GM12878 (cell line): Measurements from ENCODE around the gene CELF2. TPM values are rescaled to one million over a fixed set of nuclear protein-coding genes. Genes with fewer than 3 reads are reported as not detected.

Source experiments
- ATAC-seq: fragments of 200-7000 bp; cut with Tn5 transposase; 3 replicates; pipeline ENCODE4 v1.9.1; 2020; ENCODE audit warnings: mild to moderate bottlenecking, moderate library complexity
- BruUV-seq: library from RNA; stranded (reverse); fragments of 400-500 nt; replicated peaks from 2 replicates; lab custom pipeline; 2021; lab: Mats Ljungman, UMichigan
- CTCF ChIA-PET: fragments of 300-600 bp; sonication (Branson Sonifier 250); formaldehyde crosslinking; extraction: SDS; loops from one replicate; lab custom pipeline; 2021; ENCODE audit warnings: inconsistent platforms; lab: Yijun Ruan, JAX
- POLR2A ChIA-PET: fragments of 350-600 bp; formaldehyde crosslinking; extraction: SDS; loops from one replicate; lab custom pipeline; 2021; ENCODE audit warnings: inconsistent platforms; lab: Charles Lee
- RAD21 ChIA-PET: fragments of 300-600 bp; sonication (Branson Sonifier 250); formaldehyde crosslinking; loops from one replicate; lab custom pipeline; 2023; ENCODE audit warnings: antibody characterized with exemption; ENCODE audit not compliant: unreplicated experiment; lab: Charles Lee
- SMC1A ChIA-PET: fragments of 300-600 bp; sonication (Branson Sonifier 250); formaldehyde crosslinking; loops from one replicate; lab custom pipeline; 2023; ENCODE audit not compliant: unreplicated experiment, uncharacterized antibody; lab: Charles Lee
- DNase-seq: peaks from one replicate; pipeline ENCODE4 v3.0.0-alpha.2; 2011; ENCODE audit warnings: low read depth, low spot score
- FAIRE-seq: peaks from 3 replicates; lab custom pipeline; 2011; peaks lifted over from hg19 to GRCh38; lab: Jason Lieb, UNC
- H2AFZ ChIP-seq: 2 replicates; pipeline ENCODE4 v1.6.0; 2011; ENCODE audit warnings: low read depth, low read length, control low read depth; ENCODE audit not compliant: control insufficient read depth
- H3K27ac ChIP-seq: 2 replicates; pipeline ENCODE4 v1.5.1; 2011; ENCODE audit warnings: control low read depth; ENCODE audit not compliant: control insufficient read depth, insufficient read depth
- H3K27me3 ChIP-seq, 2 experiments: replicated peaks in 1 of 2; 2 replicates each; pipeline versions ENCODE4 v1.6.0 to v1.6.1; 2011; ENCODE audit warnings: low read length in 1 of 2; ENCODE audit not compliant: control insufficient read depth in 2 of 2, insufficient read depth in 2 of 2
- H3K36me3 ChIP-seq, 2 experiments: 2 replicates each; pipeline ENCODE4 v1.5.1; 2011; ENCODE audit warnings: low read length in 1 of 2; ENCODE audit not compliant: control insufficient read depth in 2 of 2, insufficient read depth in 2 of 2
- H3K4me1 ChIP-seq: 2 replicates; pipeline ENCODE4 v1.6.1; 2011; ENCODE audit warnings: mild to moderate bottlenecking, low read length, moderate library complexity, mixed read lengths; ENCODE audit not compliant: control insufficient read depth, insufficient read depth
- H3K4me2 ChIP-seq: 2 replicates; pipeline ENCODE4 v1.6.0; 2011; ENCODE audit warnings: control low read depth; ENCODE audit not compliant: control insufficient read depth, insufficient read depth
- H3K4me3 ChIP-seq: fragments of 200-600 bp; sonication (generic); 2 replicates; pipeline ENCODE4 v1.5.1; 2016
- H3K79me2 ChIP-seq: 2 replicates; pipeline ENCODE4 v1.6.0; 2011; ENCODE audit warnings: low read length; ENCODE audit not compliant: control insufficient read depth, insufficient read depth
- H3K9ac ChIP-seq: 2 replicates; pipeline ENCODE4 v1.8.0; 2011; ENCODE audit warnings: low read length, control low read depth, mixed read lengths; ENCODE audit not compliant: control insufficient read depth, insufficient read depth
- H3K9me3 ChIP-seq: replicated peaks from 3 replicates; pipeline ENCODE4 v1.5.1; 2011; ENCODE audit warnings: mild to moderate bottlenecking, low read length; ENCODE audit not compliant: control insufficient read depth, insufficient read depth
- H4K20me1 ChIP-seq: 2 replicates; pipeline ENCODE4 v1.6.0; 2011; ENCODE audit not compliant: control insufficient read depth, insufficient read depth
- BCLAF1 ChIP-seq: fragments of 450-650 bp; IDR thresholded peaks from 2 replicates; pipeline ENCODE4 v1.6.1; 2017; ENCODE audit warnings: antibody characterized with exemption, mild to moderate bottlenecking, moderate library complexity
- CBX3 ChIP-seq: fragments of 200-600 bp; sonication (generic); IDR thresholded peaks from 2 replicates; pipeline ENCODE4 v1.6.1; 2016; ENCODE audit warnings: low read depth, borderline replicate concordance
- CREB1 ChIP-seq: IDR thresholded peaks from 2 replicates; pipeline ENCODE4 v1.6.1; 2012; ENCODE audit warnings: low read depth, mild to moderate bottlenecking, inconsistent platforms
- ETV6 ChIP-seq, 2 experiments: fragments of 450-650 bp in 1 of 2; IDR thresholded peaks in 1 of 2; conservative IDR thresholded peaks in 1 of 2; 2 replicates each; pipeline ENCODE4 v1.6.1; 2014; ENCODE audit warnings: antibody characterized with exemption in 1 of 2, borderline replicate concordance in 1 of 2, low read depth in 1 of 2, mild to moderate bottlenecking in 1 of 2, moderate library complexity in 1 of 2
- MTA2 ChIP-seq: fragments of 450-650 bp; IDR thresholded peaks from 2 replicates; pipeline ENCODE4 v1.6.1; 2016; ENCODE audit warnings: low read depth, mild to moderate bottlenecking, moderate library complexity
- NBN ChIP-seq: fragments of 450-650 bp; IDR thresholded peaks from 2 replicates; pipeline ENCODE4 v1.6.1; 2016
- SMARCA5 ChIP-seq: fragments of 450-650 bp; IDR thresholded peaks from 2 replicates; pipeline ENCODE4 v1.6.1; 2017; ENCODE audit warnings: mild to moderate bottlenecking
- TCF3 ChIP-seq: IDR thresholded peaks from 2 replicates; pipeline ENCODE4 v1.6.1; 2012; ENCODE audit warnings: low read depth, mild to moderate bottlenecking, low read length, borderline replicate concordance; ENCODE audit not compliant: insufficient read depth
- USF2 ChIP-seq: IDR thresholded peaks from 2 replicates; pipeline ENCODE4 v1.6.1; 2011; ENCODE audit warnings: low read depth, low read length, improper control_type of control experiment, borderline replicate concordance
- ZBTB11 ChIP-seq: fragments of 450-650 bp; formaldehyde crosslinking; IDR thresholded peaks from 2 replicates; pipeline ENCODE4 v1.5.0; 2022; ENCODE audit warnings: mild to moderate bottlenecking, missing genetic modification characterization
- ZNF592 ChIP-seq: fragments of 450-650 bp; IDR thresholded peaks from 2 replicates; pipeline ENCODE4 v1.6.1; 2017; ENCODE audit warnings: mild to moderate bottlenecking, moderate library complexity
- WGBS: methylation state at CpG from one replicate; pipeline ENCODE4 v1.1.6; 2016; ENCODE audit warnings: low lambda C conversion rate; ENCODE audit not compliant: insufficient replicate concordance, insufficient coverage; ENCODE audit errors: missing lambda C conversion rate; 5-methylcytosine and 5-hydroxymethylcytosine counted together
- in situ Hi-C: fragments of 300-500 bp; cut with MboI; formaldehyde crosslinking; loops from 9 replicates; pipeline ENCODE4 v1.14.3; 2018; ENCODE audit warnings: mixed read lengths
- intact Hi-C: fragments of 100-400 bp; cut with micrococcal nuclease; formaldehyde crosslinking; loops from one replicate; pipeline ENCODE4 v1.14.2; 2022; ENCODE audit not compliant: unreplicated experiment
- polyA plus RNA-seq, 11 experiments: library from polyadenylated mRNA; depleted of rRNA in 4 of 11; unstranded in 6 of 11; stranded (reverse) in 5 of 11; fragments of >200 nt; fragmentation: Nextera tagmentation in 4 of 11; fragmentation: Illumina TruSeq in 1 of 11; extraction: Ambion mirVana in 4 of 11; extraction: Trizol in 1 of 11; gene quantifications; 1 replicate in 1 of 11; 2 replicates in 10 of 11; pipeline versions ENCODE4 v1.2.1 to v1.2.3, GENCODE V29; 2011 to 2016; ENCODE audit warnings: inconsistent platforms in 2 of 11, missing spikeins in 2 of 11, low read depth in 1 of 11
- total RNA-seq, 4 experiments: library from RNA; depleted of rRNA in 3 of 4; stranded (reverse); fragments of >200 nt in 3 of 4; fragmentation: Illumina TruSeq in 1 of 4; extraction: Trizol in 1 of 4; gene quantifications; 2 replicates each; pipeline versions ENCODE4 v1.2.1 to v1.2.3, GENCODE V29; 2013 to 2021

Gene CELF2
- total and polyA plus RNA-seq, 10 of the 15 experiments (the other 5 are each of a cell fraction or from before 2014, with no cell fraction given): 20.8 to 129 (median 86.3) TPM

- no peak for TF ChIP-seq ZNF592
- TF ChIP-seq USF2: no peak
Measured at GRCh38 chr10:11339013-11339412, 321.3 kb downstream of the CELF2 start (continued).

GRCh38 chr10:11339660-11340059 lies 322.0 kb downstream of the CELF2 start:
- WGBS: 80% methylated on average over 18 of the region's 18 CpGs
- DNase-seq (no peak), FAIRE-seq (no peak), ATAC-seq (no peak)
- Histone ChIP-seq H3K79me2 (no peaks in the 10 kb centered on the region), H3K4me3 (no peak overlapping the region), H3K9me3 (no peaks in the 10 kb centered on the region), H3K4me2 (no peak overlapping the region), H4K20me1 (no peaks in the 10 kb centered on the region), H3K27me3 (no peaks in the 10 kb centered on the region), H3K9ac (no peak overlapping the region), H2AFZ (no peak overlapping the region), H3K27ac (no peak overlapping the region), H3K36me3 (peaks cover 0 to 4% of the 10 kb centered on the region in 2 experiments; a peak in 1 of 4 replicates), H3K4me1 (no peaks in the 10 kb centered on the region)
- no TSS peak for BruUV-seq
- ChIA-PET SMC1A (no interaction called here), RAD21 (no interaction called here), POLR2A (no interaction called here), CTCF (interaction anchor here (0.8 kb wide), 1 partner anchor 25 kb away, joined by 4 read pairs; no protein-coding TSS in a partner anchor)
- in situ Hi-C loops (no loop called here), intact Hi-C loops (loop anchor here (10.0 kb wide), 1 partner anchor 135 kb away; no protein-coding TSS in a partner anchor)
- TF ChIP-seq TCF3 (no peak), ETV6 (conservative IDR thresholded peaks at IDR 0.05 in 1 of 2, IDR thresholded peaks at IDR 0.05 in 1 of 2; ENCODE audit: borderline replicate concordance in 1 of 2, low read depth in 1 of 2) (no peak), CBX3 (no peak), ZBTB11 (no peak), SMARCA5 (no peak), CREB1 (no peak), NBN (no peak), MTA2 (no peak), BCLAF1 (no peak)
